ENCODE data around the gene HOXA10.

- TF ChIP-seq POLR2AphosphoS5 (IDR thresholded peaks at IDR 0.05; ENCODE audit: low read depth, low read length) (no peak), TAF1 (IDR thresholded peaks at IDR 0.05; ENCODE audit: borderline replicate concordance, insufficient read depth, low read length) (no peak), REST (IDR thresholded peaks at IDR 0.05; ENCODE audit: insufficient read depth in 1 of 2, low read depth in 2 of 2, low read length in 2 of 2) (no peak), SIN3A (IDR thresholded peaks at IDR 0.05; ENCODE audit: borderline replicate concordance, insufficient read depth, low read length) (no peak), FOXP2 (optimal IDR thresholded peaks at IDR 0.05; ENCODE audit: borderline replicate concordance, extremely low read depth, extremely low read length, insufficient read depth) (no peak)
These were observed 34.6 kb downstream of the HOXA10 start for GRCh38 chr7:27139334-27140125.
